Fibroblast of skin of right quadriceps (primary cell): ENCODE data around the gene EEA1.

ENCODE experiments used
- DNase-seq: peaks from one replicate; pipeline ENCODE4 v3.0.0-alpha.2; 2013

The EEA1 gene

DNA sequence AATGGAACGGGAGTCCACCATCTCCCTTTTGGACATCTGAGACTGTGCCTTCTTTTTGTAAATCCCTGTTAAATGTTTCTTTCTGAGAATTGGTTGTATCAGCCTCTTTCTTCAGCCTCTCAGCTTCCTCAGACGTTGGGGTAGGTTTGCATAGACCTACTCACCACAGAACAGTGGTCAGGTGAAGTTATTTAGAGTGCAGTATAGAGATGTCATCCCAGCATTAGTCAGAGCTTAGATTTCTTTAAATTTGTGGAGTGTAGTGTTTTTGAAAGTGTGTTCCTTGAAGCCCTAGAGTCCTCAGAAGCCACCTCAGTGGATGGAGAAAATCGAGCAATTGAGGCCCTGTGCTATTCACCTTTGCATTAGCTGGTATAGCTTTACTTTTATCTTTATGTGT is 8.9 kb upstream of the EEA1 start:
- DNase-seq = no peak

DNA sequence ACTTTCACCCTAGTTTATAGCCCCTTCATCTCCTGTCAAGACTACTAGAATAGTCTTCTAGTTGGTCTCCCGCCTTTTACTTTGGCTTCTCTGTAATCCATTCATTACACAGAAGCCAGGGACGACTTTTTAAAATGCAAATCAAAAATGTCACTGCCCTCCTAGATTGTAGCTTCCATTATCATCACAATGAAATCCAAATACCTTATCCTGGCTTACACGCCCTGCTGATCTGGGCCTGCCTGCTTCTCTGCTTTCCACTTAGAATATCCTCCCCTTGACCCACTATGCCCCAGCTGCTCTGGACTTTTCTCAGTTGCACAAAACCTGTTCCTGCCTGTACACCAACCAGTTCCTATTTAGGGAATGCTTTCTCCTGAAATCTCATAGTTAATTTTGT is 4.5 kb upstream of the EEA1 start:
- DNase-seq = no peak

DNA sequence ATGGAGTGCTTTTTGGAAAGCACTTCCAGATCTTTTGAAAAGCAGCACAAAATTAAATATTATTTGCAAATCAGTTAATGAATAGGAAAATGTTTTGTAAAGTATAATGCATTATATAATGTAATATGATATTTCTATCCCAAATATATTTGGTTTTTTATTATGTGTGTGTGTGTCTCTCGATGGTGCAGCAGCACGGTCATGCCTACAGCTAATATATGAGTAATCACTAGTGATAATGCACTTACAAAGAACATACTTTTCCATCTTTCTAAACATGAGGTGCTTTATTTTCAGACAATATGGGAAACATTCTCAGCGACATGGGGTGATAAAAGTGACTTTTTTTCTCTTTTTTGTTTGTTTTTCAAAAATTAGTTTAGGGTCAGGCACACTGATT is 1.3 kb upstream of the EEA1 start:
- DNase-seq = no peak

DNA sequence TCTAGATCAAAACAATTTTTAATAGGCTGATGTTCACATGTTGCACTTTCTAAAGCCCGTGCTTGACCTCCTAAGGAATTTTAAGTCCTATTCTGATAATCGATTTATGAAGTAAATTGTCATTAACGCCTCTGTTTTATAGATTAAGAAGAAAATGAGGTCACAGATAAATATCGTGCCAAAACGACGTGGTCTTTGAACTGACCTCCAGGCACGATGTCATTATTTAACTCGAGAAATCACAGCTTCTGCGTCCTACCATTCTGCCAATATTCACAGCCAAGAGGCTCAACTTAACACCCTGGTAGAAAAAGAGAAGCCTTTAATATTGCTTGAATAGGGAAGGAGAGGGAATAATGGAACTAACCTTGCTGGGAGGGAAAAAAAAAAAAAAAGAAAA is 888 bp upstream of the EEA1 start:
- DNase-seq = no peak

DNA sequence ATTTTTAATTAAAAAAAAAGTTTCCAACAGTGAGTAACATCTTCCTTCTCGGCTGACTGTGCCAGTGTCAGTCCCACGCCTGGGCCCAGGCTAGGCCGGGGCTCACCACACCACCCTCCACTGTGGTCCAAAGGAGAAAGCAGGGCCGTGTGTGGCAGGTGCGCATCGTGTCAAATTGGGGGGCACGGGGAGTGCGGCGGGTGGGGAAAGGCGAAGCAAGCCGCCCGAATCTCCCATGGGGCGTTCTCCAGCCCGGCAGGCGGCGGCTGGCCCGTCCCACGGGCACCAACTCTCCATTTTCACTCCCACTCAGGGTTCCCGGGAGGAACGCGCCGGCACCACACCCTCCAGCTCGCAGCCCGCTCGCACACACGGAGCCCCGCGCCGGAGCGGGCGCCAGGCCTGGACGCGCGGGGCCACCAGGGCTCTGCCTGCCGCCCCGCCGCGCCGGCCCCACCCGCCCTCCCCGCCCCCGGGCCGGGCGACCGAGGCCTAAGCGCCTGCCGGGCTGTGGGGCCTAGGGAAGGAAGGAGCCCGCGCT is 604 bp downstream of the EEA1 start:
- DNase-seq = peak; percentile 15

DNA sequence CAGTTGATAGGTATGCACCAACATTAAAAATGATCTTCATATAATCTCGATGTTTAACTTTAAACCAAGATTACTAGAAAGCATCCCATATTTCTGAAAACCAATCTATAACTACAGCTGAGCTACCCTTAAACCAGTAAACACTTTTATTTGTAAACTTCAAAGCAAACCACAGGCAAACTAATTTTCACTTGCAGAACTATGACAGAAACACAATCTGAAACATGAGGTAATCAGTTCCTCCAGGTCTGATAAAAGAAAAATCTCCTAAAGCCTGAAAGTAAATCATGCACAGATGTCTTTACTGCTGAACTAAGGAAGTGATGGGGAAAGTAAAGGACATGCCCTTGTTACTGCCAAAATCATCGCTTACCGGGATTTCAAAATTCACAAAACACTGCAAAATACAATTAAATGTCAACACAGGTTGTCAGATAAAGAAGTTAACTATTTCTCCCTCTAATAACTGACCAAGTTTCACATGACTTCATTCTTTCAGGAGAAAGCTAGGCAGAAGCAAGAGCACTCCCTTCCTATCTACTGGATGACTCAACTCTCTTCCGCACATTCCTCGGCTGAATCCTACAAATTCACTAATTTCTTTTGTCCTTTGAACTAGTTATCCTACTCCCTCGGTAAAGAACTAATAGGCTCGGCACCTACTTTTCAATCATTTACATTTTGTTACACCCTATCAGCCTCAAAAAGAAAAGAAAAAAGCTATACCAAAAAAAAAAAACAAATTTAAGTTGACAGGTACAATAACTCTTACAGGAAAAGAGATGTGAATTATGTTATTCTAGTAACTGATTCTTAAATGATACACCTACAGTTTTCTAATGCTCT is 1.4 kb downstream of the EEA1 start:
- peak; percentile 74 for DNase-seq

DNA sequence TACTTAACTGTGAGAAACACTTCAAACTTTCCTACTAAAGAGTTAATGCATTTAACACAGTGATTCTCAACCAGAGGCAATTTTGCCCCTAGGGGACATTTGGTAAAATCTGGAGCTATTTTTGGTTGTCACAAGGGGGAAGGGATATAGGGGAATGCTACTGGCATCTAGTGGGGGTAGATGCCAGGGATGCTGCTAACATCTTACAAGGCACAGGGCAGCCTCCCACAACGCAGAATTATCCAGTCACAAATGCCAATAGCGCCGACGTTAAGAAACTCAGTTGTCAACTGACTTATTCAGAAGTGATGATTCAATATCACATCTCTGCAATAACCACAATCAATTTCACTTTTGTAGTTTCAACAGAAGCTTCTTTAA is 2.0 kb downstream of the EEA1 start:
- DNase-seq = peak; percentile 57

DNA sequence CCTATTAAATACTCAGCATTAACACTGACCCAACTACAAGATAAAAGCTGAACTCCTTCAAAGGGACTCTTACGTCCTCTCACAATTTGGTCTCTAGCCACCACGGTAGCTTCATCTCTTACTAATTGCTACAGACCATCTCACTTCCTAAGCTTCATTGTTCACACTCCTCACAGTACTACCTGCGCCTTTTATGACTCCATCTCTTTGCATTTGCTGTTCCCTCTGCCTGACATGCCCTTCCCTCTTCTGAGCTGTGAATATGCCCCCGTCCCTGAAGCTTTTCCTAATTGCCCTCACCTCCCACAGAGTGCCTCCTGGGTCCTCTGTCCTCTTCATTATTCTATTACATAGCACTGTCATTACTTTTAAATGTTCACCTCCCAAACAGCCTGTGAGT is 2.5 kb downstream of the EEA1 start:
- no peak for DNase-seq

DNA sequence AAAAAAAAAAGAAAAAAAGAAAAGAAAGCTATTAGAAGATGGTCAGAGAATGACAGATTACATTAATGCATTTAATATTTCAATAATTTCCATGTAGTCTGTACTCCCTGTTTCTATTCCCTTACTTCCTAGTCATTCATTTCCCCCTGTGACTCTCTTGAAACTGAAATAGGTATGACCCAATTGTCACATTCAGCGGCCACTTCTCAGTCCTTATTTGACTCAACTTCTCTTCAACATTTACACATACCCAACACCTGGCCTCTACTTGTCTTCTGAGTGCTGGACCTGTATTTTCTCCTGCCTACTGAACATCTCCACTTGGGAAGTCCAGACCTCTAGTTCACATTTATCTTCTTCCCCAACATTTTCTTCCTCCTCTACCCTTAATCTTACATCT is 7.2 kb downstream of the EEA1 start:
- no peak for DNase-seq

DNA sequence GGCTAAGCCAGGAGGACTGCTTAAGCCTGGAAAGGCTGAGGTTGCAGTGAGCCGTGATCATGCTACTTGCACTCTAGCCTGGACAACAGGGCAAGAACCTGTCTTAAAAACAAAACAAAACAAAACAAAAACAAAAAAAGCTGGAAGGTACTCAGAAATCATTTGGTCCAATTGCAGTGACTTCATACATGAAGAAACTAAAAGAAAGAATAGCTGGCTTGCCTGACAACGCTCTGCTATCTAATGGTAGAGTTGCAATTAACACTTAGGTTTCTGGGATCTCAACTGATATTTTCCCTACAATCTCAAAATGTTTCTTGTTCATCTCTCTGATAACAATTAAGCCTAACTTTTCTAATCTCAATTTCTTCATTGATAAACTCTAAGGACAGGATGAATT is 13.7 kb downstream of the EEA1 start:
- no peak for DNase-seq

DNA sequence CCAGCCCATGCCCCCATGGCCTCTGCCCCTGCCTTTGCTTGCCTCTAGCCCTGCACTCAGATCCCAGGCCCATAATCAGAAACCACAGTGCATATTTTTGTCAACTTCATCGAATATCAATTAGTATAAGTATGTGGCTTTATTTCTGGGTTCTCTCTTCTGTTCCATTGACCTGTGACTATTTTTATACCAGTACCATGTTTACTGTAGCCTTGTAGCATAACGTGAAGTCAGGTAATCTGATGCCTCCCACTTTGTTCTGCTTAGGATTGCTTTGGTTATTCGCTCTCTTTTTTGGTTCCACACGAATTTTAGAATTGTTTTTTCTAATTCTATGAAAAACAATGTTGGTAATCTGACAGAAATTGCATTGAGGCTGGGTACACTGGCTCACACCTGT is 14.9 kb downstream of the EEA1 start:
- no peak for DNase-seq

DNA sequence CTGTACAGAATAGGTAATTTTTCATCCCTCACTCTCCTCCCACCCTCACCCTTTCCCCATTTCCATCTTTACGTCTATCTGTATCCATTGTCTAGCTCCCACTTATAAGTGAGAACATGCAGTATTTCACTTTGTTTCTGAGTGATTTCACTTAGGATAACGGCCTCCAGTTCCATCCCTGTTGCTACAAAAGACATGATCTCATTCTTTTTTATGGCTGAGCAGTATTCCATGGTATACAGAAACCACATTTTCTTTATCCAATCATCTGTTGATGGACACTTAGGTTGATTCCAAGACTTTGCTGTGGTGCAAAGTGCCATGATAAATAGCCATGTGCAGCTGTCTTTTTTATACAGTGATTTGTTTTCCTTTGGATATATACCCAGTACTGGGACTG is 16.4 kb downstream of the EEA1 start:
- DNase-seq = no peak

DNA sequence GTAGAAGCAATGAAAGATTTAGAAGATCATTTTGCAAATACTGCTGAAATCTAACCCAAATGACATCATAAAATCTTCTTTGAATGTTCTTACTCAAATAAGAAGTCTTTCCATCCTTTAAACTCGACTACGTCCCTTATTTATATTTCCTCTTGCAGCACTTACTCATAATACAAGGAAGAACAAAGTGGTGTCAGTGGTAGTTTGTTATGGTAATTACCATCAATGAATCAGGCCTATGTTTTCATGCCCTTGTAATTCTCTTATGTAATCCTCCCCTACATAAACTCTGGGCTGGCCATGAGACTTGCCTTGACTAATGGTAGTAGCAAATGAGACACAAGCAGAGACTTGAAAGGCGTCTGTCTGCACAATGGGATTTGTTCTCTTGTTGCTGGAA is 17.0 kb downstream of the EEA1 start:
- peak; percentile 44 for DNase-seq

DNA sequence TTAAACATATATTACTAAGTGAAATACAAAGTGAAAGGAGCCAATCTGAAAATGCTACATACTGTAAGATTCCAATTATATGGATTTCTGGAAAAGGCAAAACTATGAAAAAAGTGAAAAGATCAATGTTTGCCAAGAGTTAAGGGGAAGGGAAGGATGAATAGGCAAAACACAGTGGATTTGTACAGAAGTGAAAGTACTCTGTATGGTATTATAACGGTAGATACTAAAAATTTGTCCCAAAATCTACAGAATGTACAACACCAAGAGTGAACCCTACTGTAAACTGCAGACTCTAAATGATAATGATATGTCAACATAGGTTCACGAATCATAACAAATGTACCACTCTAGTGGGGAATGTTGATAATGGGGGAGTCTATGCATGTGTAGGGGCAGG is 17.8 kb downstream of the EEA1 start:
- DNase-seq = no peak

DNA sequence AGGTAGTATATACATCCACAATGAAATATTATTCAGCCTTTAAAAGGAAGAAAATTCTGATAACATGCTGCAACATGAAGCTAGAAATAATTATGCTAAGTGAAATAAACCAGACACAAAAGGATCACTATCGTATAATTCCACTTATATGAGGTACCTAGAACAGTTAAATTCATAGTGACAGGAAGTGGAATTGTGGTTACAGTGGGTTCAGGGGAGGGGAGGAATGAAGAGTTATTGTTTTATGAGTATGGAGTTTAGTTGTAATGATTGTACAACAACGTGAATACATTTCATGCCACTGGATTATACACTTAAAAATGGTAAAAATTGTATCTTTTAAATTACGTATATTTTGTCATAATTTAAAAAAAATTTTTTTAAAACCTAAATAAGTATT is 21.0 kb downstream of the EEA1 start:
- DNase-seq = no peak

DNA sequence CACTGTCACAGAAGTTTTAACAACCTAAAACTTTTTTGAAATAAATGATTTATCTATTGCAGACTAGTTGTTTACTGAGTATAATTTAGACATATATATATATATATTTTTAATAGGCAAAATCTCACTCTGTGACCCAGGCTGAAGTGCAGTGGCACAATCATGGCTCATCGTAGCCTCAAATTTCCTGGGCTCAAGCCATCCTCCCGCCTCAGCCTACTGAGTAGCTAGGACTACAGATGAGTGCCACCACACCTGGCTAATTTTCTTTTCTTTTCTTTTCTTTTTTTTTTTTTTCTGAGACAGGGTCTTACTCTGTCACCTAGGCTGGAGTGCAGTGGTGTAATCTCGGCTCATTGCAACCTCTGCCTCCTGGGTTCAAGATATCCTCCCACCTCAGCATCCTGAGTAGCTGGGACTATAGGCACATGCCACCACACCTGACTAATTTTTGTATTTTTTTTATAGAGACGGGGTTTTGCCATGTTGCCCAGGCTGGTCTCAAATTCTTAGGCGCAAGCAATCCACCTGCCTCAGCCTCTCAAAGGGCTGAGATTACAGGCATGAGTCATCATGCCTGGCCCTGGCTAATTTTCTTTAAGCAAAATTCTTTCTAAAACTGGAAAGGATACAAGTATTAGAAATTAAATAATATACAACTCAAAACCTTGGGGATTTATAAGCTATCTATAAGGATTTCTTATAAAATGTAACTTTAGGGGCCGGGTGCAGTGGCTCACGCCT is 23.1 kb downstream of the EEA1 start:
- no peak for DNase-seq

DNA sequence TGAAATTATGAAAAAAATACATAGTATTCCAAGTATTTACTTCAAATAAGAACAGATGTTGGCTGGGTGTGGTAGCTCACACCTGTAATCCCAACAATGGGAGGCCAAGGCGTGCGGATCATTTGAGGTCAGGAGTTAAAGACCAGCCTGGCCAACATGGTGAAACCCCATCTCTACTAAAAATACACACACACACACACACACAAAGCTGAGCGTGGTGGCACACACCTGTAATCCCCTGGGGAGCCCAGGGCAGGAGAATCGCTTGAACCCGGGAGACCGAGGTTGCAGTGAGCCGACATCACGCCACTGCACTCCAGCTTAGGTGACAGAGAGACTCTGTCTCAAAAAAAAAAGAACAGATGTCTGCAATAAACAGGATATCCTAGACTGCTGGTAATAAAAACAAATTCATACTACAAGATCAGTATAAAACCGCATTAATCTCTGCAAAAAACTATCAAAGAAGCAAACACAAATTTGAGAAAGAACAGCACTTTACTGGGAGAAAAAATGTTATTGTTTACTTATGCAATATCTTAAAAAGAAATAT is 23.8 kb downstream of the EEA1 start:
- no peak for DNase-seq

DNA sequence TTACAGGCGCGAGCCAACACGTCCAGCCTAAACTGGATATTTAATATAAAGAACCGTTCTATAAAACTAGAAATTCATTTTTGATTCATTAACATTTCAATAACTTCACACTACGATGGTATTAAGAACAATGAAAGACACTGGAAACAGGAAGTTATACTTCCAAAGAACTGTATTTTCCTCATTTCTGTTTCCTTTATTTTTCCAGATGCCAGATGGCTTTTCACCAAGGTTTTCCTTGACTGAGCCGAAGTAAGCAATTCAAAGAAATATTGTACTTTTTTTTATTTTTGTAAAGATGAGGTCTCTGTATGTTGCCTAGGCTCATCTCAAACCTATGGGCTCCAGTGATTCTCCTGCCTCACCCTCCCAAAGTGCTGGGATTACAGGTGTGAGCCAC is 28.2 kb downstream of the EEA1 start:
- no peak for DNase-seq

DNA sequence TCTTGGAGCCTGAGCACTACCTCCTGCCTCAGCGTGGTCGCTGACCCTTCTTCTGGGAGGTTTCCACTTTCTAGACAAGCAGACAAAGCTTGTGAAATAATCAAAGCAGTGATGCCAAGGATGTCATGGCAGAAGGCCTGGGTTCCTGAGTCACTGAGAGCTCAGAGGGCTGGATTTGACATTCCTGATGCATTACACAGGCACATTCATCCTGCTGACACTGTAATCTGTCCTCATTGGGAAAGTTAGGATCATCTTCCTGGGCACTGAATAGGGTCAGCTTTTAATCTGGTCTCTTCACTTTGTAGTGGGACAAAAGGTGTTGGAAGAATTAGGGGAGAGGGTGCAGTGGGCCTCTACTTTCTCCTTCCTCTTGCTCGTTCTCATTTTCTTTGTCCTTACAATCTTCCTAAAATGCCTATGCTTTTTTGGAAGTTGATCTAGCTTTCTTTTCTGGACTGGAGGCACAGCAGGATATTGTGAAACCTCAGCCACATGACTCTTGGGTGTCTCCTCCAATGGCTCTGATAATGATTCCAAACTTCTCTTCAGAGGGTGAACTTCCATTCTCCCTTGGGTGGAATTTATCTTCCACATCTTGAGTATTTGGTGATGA is 29.6 kb downstream of the EEA1 start:
- peak; percentile 98 for DNase-seq

DNA sequence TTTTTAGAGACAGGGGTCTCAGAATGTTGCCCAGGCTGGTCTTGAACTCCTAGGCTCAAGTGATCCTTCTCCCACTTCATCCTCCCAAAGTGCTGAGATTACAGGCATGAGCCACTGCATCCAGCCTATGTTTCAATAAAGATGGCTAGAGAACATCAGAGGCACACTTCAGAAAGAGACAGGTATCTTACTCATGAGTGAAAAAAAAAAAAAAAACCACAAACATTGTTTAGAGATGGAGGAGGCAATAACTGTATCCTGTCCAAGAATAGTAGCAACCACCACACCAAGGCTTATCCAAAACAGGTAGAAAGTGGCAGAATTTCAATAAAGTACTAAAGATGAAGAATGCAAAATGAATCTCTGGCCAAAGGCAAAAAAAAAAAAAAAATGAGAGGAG is 30.3 kb downstream of the EEA1 start:
- peak; percentile 13 for DNase-seq

DNA sequence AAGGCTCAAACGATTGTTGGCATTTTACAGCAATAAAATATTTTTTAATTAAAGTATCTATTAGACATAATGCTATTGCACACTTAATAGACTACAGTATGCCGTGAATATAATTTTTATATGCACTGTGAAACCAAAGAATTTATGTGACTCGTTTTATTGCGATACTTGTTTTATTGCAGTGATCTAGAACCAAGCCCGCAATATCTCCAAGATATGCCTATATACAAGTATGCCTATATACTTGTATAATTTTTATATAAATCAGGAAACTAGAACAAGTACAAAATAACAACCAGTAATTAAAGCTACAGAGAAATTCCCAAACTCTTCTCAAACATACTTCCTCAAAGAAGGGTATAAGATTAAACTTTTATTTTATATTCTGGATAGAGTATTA is 31.3 kb downstream of the EEA1 start:
- DNase-seq = no peak

DNA sequence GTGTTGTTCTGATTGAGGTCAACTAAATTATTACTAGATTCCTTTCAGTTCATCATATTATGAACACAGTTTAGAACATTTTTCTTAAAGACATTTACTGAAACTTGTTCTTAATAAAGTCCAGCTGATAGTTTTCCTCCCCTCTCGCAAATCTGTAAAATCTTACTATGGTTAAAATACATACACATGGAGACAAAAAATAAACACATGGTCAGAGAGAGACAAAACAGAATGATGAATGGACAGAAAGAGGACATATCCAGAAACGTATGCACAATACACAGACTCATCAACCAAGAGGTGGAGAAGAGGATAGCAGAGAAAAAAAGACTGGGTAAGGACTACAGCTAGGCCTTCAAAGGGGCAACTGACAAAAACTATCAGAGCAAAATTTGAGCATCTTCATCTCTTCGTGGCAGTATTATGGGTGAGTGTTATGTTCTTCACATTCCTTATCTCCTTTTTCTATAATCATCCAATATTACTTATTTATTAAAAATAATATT is 38.4 kb downstream of the EEA1 start:
- DNase-seq = no peak

DNA sequence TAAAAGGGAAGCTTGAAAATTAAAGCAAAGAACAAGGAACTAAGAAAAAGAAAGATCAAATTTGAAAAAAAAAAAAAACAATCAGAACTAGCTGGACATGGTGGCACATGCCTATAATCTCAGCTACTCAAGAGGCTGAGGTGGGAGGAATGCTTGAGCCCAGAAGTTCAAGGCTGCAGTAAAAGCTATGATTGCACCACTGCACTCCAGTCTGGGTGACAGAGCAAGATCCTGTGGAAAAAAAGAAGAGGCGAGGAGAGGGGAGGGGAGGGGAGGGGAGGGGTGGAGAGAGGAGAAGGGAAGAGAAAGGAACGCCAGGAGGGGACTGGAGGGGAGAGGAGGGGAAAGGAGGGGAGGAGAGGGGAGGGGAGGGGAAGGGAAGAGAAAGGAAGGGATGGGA is 43.0 kb downstream of the EEA1 start:
- no peak for DNase-seq
